H1 (cell line): ENCODE results near the gene SLC35B2. TPM values are rescaled to one million over a fixed set of nuclear protein-coding genes. Genes with fewer than 3 reads are reported as not detected.

Experiments used
- CTCF ChIA-PET: fragments of 300-600 bp; sonication (Branson Sonifier 250); formaldehyde crosslinking; loops from one replicate; lab custom pipeline; 2021; ENCODE audit not compliant: partially characterized antibody; lab: Charles Lee
- POLR2A ChIA-PET: fragments of 300-600 bp; sonication (Branson Sonifier 250); formaldehyde crosslinking; loops from one replicate; lab custom pipeline; 2021; ENCODE audit warnings: inconsistent platforms; ENCODE audit not compliant: partially characterized antibody; lab: Charles Lee
- DNase-seq, 2 experiments: peaks; one replicate each; pipeline versions ENCODE4 v3.0.0 to v3.0.0-alpha.2; 2010 to 2022; ENCODE audit warnings: low spot score in 2 of 2, low read depth in 1 of 2, mixed read lengths in 1 of 2
- FAIRE-seq: peaks from 2 replicates; lab custom pipeline; 2011; peaks lifted over from hg19 to GRCh38; lab: Jason Lieb, UNC
- H2AFZ ChIP-seq: 2 replicates; pipeline ENCODE4 v1.8.1; 2012; ENCODE audit warnings: low read length, inconsistent platforms
- H2AK5ac ChIP-seq: 2 replicates; pipeline ENCODE4 v1.6.1; 2013; ENCODE audit warnings: low read depth, low read length
- H2BK120ac ChIP-seq: replicated peaks from 2 replicates; pipeline ENCODE3; 2013; ENCODE audit warnings: low read depth, low read length, inconsistent platforms
- H2BK12ac ChIP-seq: 2 replicates; pipeline ENCODE4 v1.6.1; 2013; ENCODE audit warnings: low read depth, low read length
- H2BK15ac ChIP-seq: 2 replicates; pipeline ENCODE4 v1.6.1; 2013; ENCODE audit warnings: low read length
- H2BK20ac ChIP-seq: 2 replicates; pipeline ENCODE4 v1.6.1; 2013; ENCODE audit warnings: low read length
- H2BK5ac ChIP-seq: 2 replicates; pipeline ENCODE4 v1.6.1; 2013; ENCODE audit warnings: low read depth, low read length
- H3K14ac ChIP-seq: 2 replicates; pipeline ENCODE4 v1.6.1; 2013; ENCODE audit warnings: inconsistent platforms; ENCODE audit not compliant: insufficient read length
- H3K18ac ChIP-seq: 2 replicates; pipeline ENCODE4 v1.6.1; 2013; ENCODE audit warnings: low read length; ENCODE audit errors: extremely low read depth
- H3K23ac ChIP-seq: 2 replicates; pipeline ENCODE4 v1.6.1; 2013; ENCODE audit warnings: inconsistent platforms; ENCODE audit not compliant: insufficient read length
- H3K23me2 ChIP-seq: 2 replicates; pipeline ENCODE4 v1.6.1; 2013; ENCODE audit warnings: low read depth, low read length
- H3K27ac ChIP-seq: 2 replicates; pipeline ENCODE4 v1.6.1; 2011; ENCODE audit warnings: low read depth, low read length, inconsistent platforms
- H3K27me3 ChIP-seq, 4 experiments: replicated peaks in 1 of 4; 1 replicate in 1 of 4; 2 replicates in 3 of 4; pipeline versions ENCODE4 v1.6.1 to v1.8.1; 2011 to 2013; ENCODE audit warnings: low read length in 3 of 4, mild to moderate bottlenecking in 3 of 4, inconsistent platforms in 2 of 4, mixed read lengths in 2 of 4, moderate library complexity in 1 of 4; ENCODE audit not compliant: control insufficient read depth in 3 of 4, insufficient read depth in 3 of 4; ENCODE audit errors: extremely low read depth in 1 of 4
- H3K36me3 ChIP-seq, 4 experiments: 2 replicates each; pipeline versions ENCODE4 v1.6.1 to v1.8.1; 2011 to 2013; ENCODE audit warnings: mild to moderate bottlenecking in 4 of 4, low read length in 3 of 4, moderate library complexity in 2 of 4, control low read depth in 1 of 4, inconsistent platforms in 1 of 4; ENCODE audit not compliant: insufficient read depth in 4 of 4, control insufficient read depth in 2 of 4
- H3K4ac ChIP-seq: replicated peaks from 2 replicates; pipeline ENCODE3; 2013; ENCODE audit warnings: low read length, low read depth, mixed read lengths, inconsistent platforms; ENCODE audit not compliant: insufficient read length
- H3K4me1 ChIP-seq, 4 experiments: replicated peaks in 1 of 4; 1 replicate in 1 of 4; 2 replicates in 3 of 4; pipeline versions ENCODE4 v1.6.1 to v1.8.1; 2011 to 2013; ENCODE audit warnings: low read length in 3 of 4, inconsistent platforms in 2 of 4, mixed read lengths in 1 of 4; ENCODE audit not compliant: insufficient read depth in 4 of 4, control insufficient read depth in 3 of 4
- H3K4me2 ChIP-seq, 2 experiments: 2 replicates each; pipeline versions ENCODE4 v1.6.1 to v1.8.1; 2011 to 2013; ENCODE audit warnings: low read depth in 2 of 2, low read length in 2 of 2, control low read depth in 1 of 2, inconsistent platforms in 1 of 2, mild to moderate bottlenecking in 1 of 2; ENCODE audit not compliant: insufficient read depth in 1 of 2
- H3K4me3 ChIP-seq, 4 experiments: fragments of 200-600, 300-600 bp in 1 of 4; sonication (generic), shearing (Covaris generic), sonication (Bioruptor Twin) in 1 of 4; 2 replicates each; pipeline versions ENCODE4 v1.5.1 to v1.8.1; 2011 to 2016; ENCODE audit warnings: low read length in 4 of 4, low read depth in 3 of 4, control low read depth in 2 of 4, inconsistent platforms in 2 of 4, mild to moderate bottlenecking in 2 of 4, mixed read lengths in 1 of 4, moderate library complexity in 1 of 4; ENCODE audit not compliant: insufficient read depth in 2 of 4; ENCODE audit errors: extremely low read depth in 1 of 4
- H3K56ac ChIP-seq: replicated peaks from 2 replicates; pipeline ENCODE3; 2013; ENCODE audit warnings: low read depth, mild to moderate bottlenecking, mixed read lengths, low read length, inconsistent platforms; ENCODE audit not compliant: insufficient read length
- H3K79me1 ChIP-seq: 2 replicates; pipeline ENCODE4 v1.6.1; 2013; ENCODE audit warnings: low read depth, low read length, control low read depth
- H3K79me2 ChIP-seq, 2 experiments: 2 replicates each; pipeline versions ENCODE4 v1.6.1 to v1.8.1; 2012 to 2013; ENCODE audit warnings: low read length in 2 of 2, mild to moderate bottlenecking in 2 of 2, inconsistent platforms in 1 of 2; ENCODE audit not compliant: insufficient read depth in 2 of 2, control insufficient read depth in 1 of 2
- H3K9ac ChIP-seq, 4 experiments: replicated peaks in 1 of 4; 1 replicate in 1 of 4; 2 replicates in 3 of 4; pipeline versions ENCODE4 v1.6.1 to v1.8.1; 2011 to 2013; ENCODE audit warnings: low read depth in 3 of 4, low read length in 3 of 4, control low read depth in 2 of 4, mild to moderate bottlenecking in 2 of 4, moderate library complexity in 2 of 4, inconsistent platforms in 1 of 4; ENCODE audit errors: extremely low read depth in 1 of 4
- H3K9me3 ChIP-seq, 2 experiments: 2 replicates each; pipeline versions ENCODE4 v1.6.1 to v1.8.1; 2012 to 2013; ENCODE audit warnings: mild to moderate bottlenecking in 2 of 2, moderate library complexity in 2 of 2, control low read depth in 1 of 2, inconsistent platforms in 1 of 2, low read depth in 1 of 2, low read length in 1 of 2, mixed read lengths in 1 of 2; ENCODE audit not compliant: insufficient read depth in 2 of 2
- H4K20me1 ChIP-seq, 2 experiments: replicated peaks in 1 of 2; 2 replicates each; pipeline versions ENCODE3 to v1.8.1; 2011 to 2013; ENCODE audit warnings: inconsistent platforms in 2 of 2, low read length in 2 of 2, mild to moderate bottlenecking in 1 of 2; ENCODE audit not compliant: insufficient read depth in 2 of 2, control insufficient read depth in 1 of 2
- H4K5ac ChIP-seq: 2 replicates; pipeline ENCODE4 v1.6.1; 2013; ENCODE audit warnings: low read length, low read depth, mixed read lengths, inconsistent platforms; ENCODE audit not compliant: insufficient read length
- H4K8ac ChIP-seq: 2 replicates; pipeline ENCODE4 v1.8.0; 2013; ENCODE audit warnings: mild to moderate bottlenecking, moderate library complexity, low read length, inconsistent platforms; ENCODE audit not compliant: insufficient read depth; ENCODE audit errors: extremely low read depth
- H4K91ac ChIP-seq: replicated peaks from 2 replicates; pipeline ENCODE3; 2013; ENCODE audit warnings: low read length, mixed read lengths, inconsistent platforms; ENCODE audit not compliant: insufficient read length
- CHD2 ChIP-seq: IDR thresholded peaks from 2 replicates; pipeline ENCODE4 v1.6.1; 2012; ENCODE audit warnings: low read length, improper control_type of control experiment
- CREB1 ChIP-seq: IDR thresholded peaks from 2 replicates; pipeline ENCODE4 v1.6.1; 2012; ENCODE audit warnings: inconsistent platforms
- EZH2 ChIP-seq: fragments of 200-600 bp; sonication (generic); IDR thresholded peaks from 2 replicates; pipeline ENCODE4 v1.7.1; 2012; ENCODE audit warnings: low read depth, mild to moderate bottlenecking, moderate library complexity, low read length, inconsistent platforms; ENCODE audit not compliant: severe bottlenecking
- MAFK ChIP-seq: IDR thresholded peaks from 2 replicates; pipeline ENCODE4 v1.6.1; 2012; ENCODE audit warnings: low read depth, mild to moderate bottlenecking, improper control_type of control experiment, low read length
- SIX5 ChIP-seq: IDR thresholded peaks from 2 replicates; pipeline ENCODE4 v1.6.1; 2011; ENCODE audit warnings: mild to moderate bottlenecking, low read depth, low read length
- SP4 ChIP-seq: IDR thresholded peaks from 2 replicates; pipeline ENCODE4 v1.6.1; 2012; ENCODE audit warnings: low read length, inconsistent platforms
- TCF12 ChIP-seq: IDR thresholded peaks from 2 replicates; pipeline ENCODE4 v1.6.1; 2011; ENCODE audit warnings: low read depth, mild to moderate bottlenecking, low read length
- TEAD4 ChIP-seq: IDR thresholded peaks from 2 replicates; pipeline ENCODE4 v1.6.1; 2012; ENCODE audit warnings: low read depth, low read length, inconsistent platforms, mixed read lengths
- ZNF274 ChIP-seq: IDR thresholded peaks from 2 replicates; pipeline ENCODE4 v1.7.0; 2012; ENCODE audit warnings: low read length, borderline replicate concordance; ENCODE audit errors: extremely low read depth
- WGBS, 2 experiments: shearing (Covaris generic) in 1 of 2; methylation state at CpG; one replicate each; pipeline versions ENCODE4 v1.1.6 to v1.1.7; 2013 to 2015; ENCODE audit warnings: low lambda C conversion rate in 2 of 2, mixed read lengths in 2 of 2, inconsistent platforms in 1 of 2, low coverage in 1 of 2, missing lambda C conversion rate in 1 of 2; ENCODE audit not compliant: insufficient replicate concordance in 2 of 2, insufficient coverage in 1 of 2, insufficient read length in 1 of 2; ENCODE audit errors: extremely low coverage in 1 of 2, missing lambda C conversion rate in 1 of 2; 5-methylcytosine and 5-hydroxymethylcytosine counted together
- polyA plus RNA-seq, 7 experiments: library from polyadenylated mRNA; depleted of rRNA in 3 of 7; stranded (reverse) in 5 of 7; unstranded in 2 of 7; fragments of >200 nt in 5 of 7; fragments of 200-250 nt in 2 of 7; gene quantifications; 1 replicate in 5 of 7; 2 replicates in 1 of 7; 4 replicates in 1 of 7; pipeline versions ENCODE4 v1.2.1 to v1.2.3, GENCODE V29; 2011 to 2013; ENCODE audit warnings: missing spikeins in 2 of 7, mixed read lengths in 2 of 7
- total RNA-seq: library from RNA; stranded (reverse); fragmentation: NEBNext Ultra II Directional; extraction: Animal tissue kit (Norgen Biotek cat#: 25700); gene quantifications from 2 replicates; pipeline ENCODE4 v1.2.1, GENCODE V29; 2021

Gene SLC35B2
- total and polyA plus RNA-seq, 2 of the 8 experiments (the other 6 are each of a cell fraction or from before 2014, with no cell fraction given) = 29.5 to 65.0 TPM

DNA sequence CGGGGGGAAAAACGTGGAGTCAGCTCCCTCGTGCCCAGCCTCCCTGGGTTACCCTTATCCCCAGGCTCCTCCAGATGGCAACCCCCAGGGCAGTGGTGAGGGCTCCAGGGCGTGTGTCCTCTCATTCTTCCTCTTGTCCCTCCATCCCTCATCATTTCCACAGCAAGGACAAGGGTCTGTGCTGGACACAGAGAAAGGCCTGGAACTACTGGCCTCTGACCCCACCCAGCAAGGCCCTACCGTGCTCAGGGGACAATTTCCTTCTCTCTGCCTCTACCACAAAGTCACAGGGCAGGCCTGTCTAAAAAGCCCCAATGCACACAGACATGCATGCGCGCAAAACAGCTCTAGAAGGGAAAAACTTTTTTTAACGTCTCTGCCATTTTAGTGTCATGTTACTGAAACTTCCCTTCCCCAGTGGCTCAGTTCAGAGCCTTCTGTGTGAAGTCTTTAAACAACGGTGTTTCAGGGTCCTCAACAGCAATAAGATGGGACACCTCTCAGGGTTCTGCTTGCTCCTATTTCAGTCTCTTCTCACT lies 1.1 kb upstream of the SLC35B2 start:
- Histone ChIP-seq H3K14ac (no peak overlapping the region), H3K79me2 (peaks cover 0 to 16% of the 10 kb centered on the region in 2 experiments; a peak in 2 of 4 replicates), H2BK15ac (no peak overlapping the region), H4K5ac (no peak overlapping the region), H3K4ac (no peak overlapping the region), H3K27me3 (no peaks in the 10 kb centered on the region), H4K20me1 (peaks cover 0 to 14% of the 10 kb centered on the region in 2 experiments), H2BK5ac (no peak overlapping the region), H3K4me3 (no peak overlapping the region), H3K4me1 (peaks cover 6 to 31% (median 12%) of the 10 kb centered on the region in 4 experiments), H3K9me3 (no peaks in the 10 kb centered on the region), H2BK20ac (no peak overlapping the region), H3K18ac (no peak overlapping the region), H3K9ac (no peak overlapping the region; a peak in 1 of 7 replicates), H3K23me2 (peaks cover 11% of the 10 kb centered on the region), H3K4me2 (peak overlapping the region; percentile 58 to 73; a peak in 2 of 4 replicates), H2BK12ac (no peak overlapping the region), H3K56ac (no peak overlapping the region), H2AK5ac (no peak overlapping the region), H3K23ac (no peak overlapping the region), H2AFZ (no peak overlapping the region), H3K79me1 (peaks cover 4% of the 10 kb centered on the region; the same call in 1 of the 2 replicates), H4K91ac (no peak overlapping the region), H3K36me3 (peaks cover 9 to 29% (median 26%) of the 10 kb centered on the region in 4 experiments; a peak in 7 of 8 replicates), H2BK120ac (no peak overlapping the region), H4K8ac (no peak overlapping the region), H3K27ac (no peak overlapping the region)
- no peak for DNase-seq
- 90% methylated on average over 9 of the region's 9 CpGs; no CpG with 5 or more reads in 1 of the 2 experiments for WGBS, 2 experiments
- CTCF ChIA-PET = interaction anchor here (1.0 to 1.5 kb wide), 4 partner anchors 12 to 67 kb away, joined by 3 read pairs; partner anchors contain the start of gene AARS2
- POLR2A ChIA-PET = interaction anchor here (1.7 to 15.1 kb wide), 3 partner anchors 10 to 85 kb away, joined by 4 to 581 read pairs (median 5); partner anchors contain the start of gene HSP90AB1
- FAIRE-seq = no peak
- no peak for TF ChIP-seq MAFK
- TF ChIP-seq SIX5 = no peak
- no peak for TF ChIP-seq CHD2
- TF ChIP-seq TEAD4 = no peak
- TF ChIP-seq SP4 = no peak
- TF ChIP-seq EZH2 = no peak
- no peak for TF ChIP-seq TCF12
- no peak for TF ChIP-seq ZNF274
- TF ChIP-seq CREB1 = no peak
